CD4-positive, alpha-beta memory T cell (primary cell): ENCODE data around the gene NKAIN2. TPM values are rescaled to one million over a fixed set of nuclear protein-coding genes. Genes with fewer than 3 reads are reported as not detected.

ENCODE experiments used
- CTCF ChIA-PET: fragments of 350-600 bp; sonication (Branson Sonifier 250); formaldehyde crosslinking; loops from one replicate; lab custom pipeline; 2021; ENCODE audit warnings: inconsistent platforms; ENCODE audit not compliant: partially characterized antibody; lab: Charles Lee
- POLR2A ChIA-PET: fragments of 350-600 bp; sonication (Branson Sonifier 250); formaldehyde crosslinking; loops from one replicate; lab custom pipeline; 2021; ENCODE audit not compliant: partially characterized antibody; lab: Charles Lee
- DNase-seq, 5 donors: peaks; one replicate each; pipeline versions ENCODE4 v3.0.0 to v3.0.0-alpha.2; 2020 to 2022; ENCODE audit warnings: mixed read lengths in 1 of 5
- H3K27ac ChIP-seq: one replicate; pipeline ENCODE4 v1.7.0; 2013; ENCODE audit warnings: low read depth, low read length
- H3K27me3 ChIP-seq: 2 replicates; pipeline ENCODE4 v1.7.0; 2013; ENCODE audit warnings: mild to moderate bottlenecking, low read length, moderate library complexity; ENCODE audit not compliant: insufficient read depth
- H3K36me3 ChIP-seq: 2 replicates; pipeline ENCODE4 v1.7.0; 2013; ENCODE audit warnings: mild to moderate bottlenecking, low read length, moderate library complexity; ENCODE audit not compliant: insufficient read depth
- H3K4me1 ChIP-seq: 2 replicates; pipeline ENCODE4 v1.7.0; 2013; ENCODE audit warnings: mild to moderate bottlenecking, low read length, moderate library complexity; ENCODE audit not compliant: insufficient read depth
- H3K4me3 ChIP-seq, 2 donors: one replicate each; pipeline ENCODE4 v1.7.0; 2013; ENCODE audit warnings: low read length in 2 of 2, mild to moderate bottlenecking in 1 of 2
- H3K9me3 ChIP-seq, 2 donors: one replicate each; pipeline ENCODE4 v1.7.0; 2013; ENCODE audit warnings: low read length in 2 of 2, control low read depth in 1 of 2; ENCODE audit not compliant: control insufficient read depth in 1 of 2
- H3K27ac Mint-ChIP-seq, 7 donors: one replicate each; pipeline ENCODE4 v1.8.0; 2020 to 2021; ENCODE audit warnings: mixed read lengths in 7 of 7, mild to moderate bottlenecking in 6 of 7, inconsistent platforms in 3 of 7, moderate library complexity in 3 of 7
- H3K27me3 Mint-ChIP-seq, 2 donors: one replicate each; pipeline ENCODE4 v1.8.0; 2020 to 2021; ENCODE audit warnings: mixed read lengths in 2 of 2
- H3K36me3 Mint-ChIP-seq, 2 donors: one replicate each; pipeline ENCODE4 v1.8.0; 2020 to 2021; ENCODE audit warnings: mixed read lengths in 2 of 2, inconsistent platforms in 1 of 2, mild to moderate bottlenecking in 1 of 2
- H3K4me1 Mint-ChIP-seq, 4 donors: one replicate each; pipeline ENCODE4 v1.8.0; 2020 to 2021; ENCODE audit warnings: mixed read lengths in 4 of 4, mild to moderate bottlenecking in 1 of 4
- H3K4me3 Mint-ChIP-seq, 8 donors: one replicate each; pipeline ENCODE4 v1.8.0; 2020 to 2021; ENCODE audit warnings: mixed read lengths in 8 of 8, mild to moderate bottlenecking in 7 of 8, moderate library complexity in 6 of 8, inconsistent platforms in 3 of 8
- H3K9me3 Mint-ChIP-seq, 8 donors: one replicate each; pipeline ENCODE4 v1.8.0; 2020 to 2021; ENCODE audit warnings: mixed read lengths in 8 of 8, mild to moderate bottlenecking in 5 of 8, inconsistent platforms in 3 of 8, moderate library complexity in 1 of 8
- intact Hi-C: fragments of 100-400 bp; cut with micrococcal nuclease; formaldehyde crosslinking; loops from one replicate; pipeline ENCODE4 v1.15.1; 2023
- polyA plus RNA-seq, 2 donors: library from polyadenylated mRNA; unstranded; fragments of 300-500 nt; fragmentation: Illumina TruSeq; gene quantifications; one replicate each; pipeline ENCODE4 v1.2.3, GENCODE V29; 2021
- total RNA-seq, 2 experiments: library from RNA; stranded (reverse); gene quantifications; one replicate each; pipeline ENCODE4 v1.2.3, GENCODE V29; 2021

The NKAIN2 gene
- total RNA-seq (not detected), polyA plus RNA-seq (not detected)

DNA sequence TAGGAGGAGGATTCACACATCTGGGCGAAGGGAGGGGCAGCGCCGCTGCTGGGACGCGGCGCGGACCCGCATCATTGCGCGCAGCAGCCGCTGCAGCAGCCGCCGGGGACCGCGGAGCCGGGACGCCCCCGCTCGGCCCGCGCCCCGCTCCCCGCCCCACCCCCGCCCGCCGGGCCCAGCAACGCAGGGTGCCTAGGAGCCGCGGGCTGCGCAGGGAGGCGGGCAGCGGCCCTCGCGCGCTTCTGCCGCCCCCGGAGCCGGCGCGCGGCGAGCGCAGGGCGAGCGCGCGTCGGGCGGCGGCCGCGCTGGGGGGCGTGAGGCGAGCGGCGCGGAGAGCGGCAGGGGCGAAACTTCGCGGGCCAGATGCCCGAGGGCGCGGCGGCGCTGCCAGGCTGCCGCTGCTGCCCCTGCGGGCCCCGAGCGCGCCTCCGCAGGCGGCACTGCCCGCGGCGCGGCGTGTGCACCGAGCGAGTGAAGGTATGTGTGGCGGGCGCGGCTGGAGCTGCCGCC, at the start of gene NKAIN2:
TSS of gene NKAIN2 (plus strand) at position 362 of the 510 bp plus-strand sequence.
- Histone ChIP-seq H3K4me3 (no peak within 1 kb of the TSS), H3K36me3 (no peaks in the 10 kb centered on the region), H3K27me3 (peaks cover 12% of the 10 kb centered on the region), H3K4me1 (peaks cover 3% of the 10 kb centered on the region), H3K27ac (no peak within 1 kb of the TSS), H3K9me3 (no peaks in the 10 kb centered on the region)
- Mint-ChIP-seq H3K4me3 (peak within 1 kb of the TSS; percentile 59 to 80 (median 71)), H3K4me1 (peaks cover 2 to 15% (median 9%) of the 10 kb centered on the region in 4 donors), H3K27ac (no peak within 1 kb of the TSS), H3K27me3 (peaks cover 17 to 26% of the 10 kb centered on the region in 2 donors), H3K36me3 (no peaks in the 10 kb centered on the region), H3K9me3 (no peaks in the 10 kb centered on the region)
- CTCF ChIA-PET = interaction anchor here (2.2 kb wide), 1 partner anchor 1310 kb away, joined by 12 read pairs; no protein-coding TSS in a partner anchor
- DNase-seq = no peak
- intact Hi-C loops = no loop called here
- POLR2A ChIA-PET = no interaction called here

DNA sequence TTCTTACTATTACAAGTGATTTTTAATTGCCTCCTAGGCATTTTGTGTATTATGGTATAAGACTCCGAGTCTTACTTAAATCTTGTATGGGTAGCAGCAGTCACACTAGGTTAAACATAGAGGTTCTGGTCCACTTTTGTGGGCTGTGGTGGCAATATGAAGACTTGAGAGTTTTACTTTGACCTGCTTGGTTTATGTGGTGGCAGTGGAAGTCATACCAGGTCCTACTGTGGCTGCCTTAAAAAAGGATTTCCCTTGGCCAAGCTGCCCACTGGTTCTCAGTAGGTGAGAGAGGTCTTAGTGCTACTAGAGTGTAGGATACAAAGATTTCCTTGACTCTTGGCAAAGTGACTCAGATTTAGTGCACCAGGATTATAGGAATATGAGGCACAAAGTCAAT, 44.2 kb upstream of the NKAIN2 start:
- CTCF ChIA-PET = no interaction called here
- Mint-ChIP-seq H3K4me1 (no peaks in the 10 kb centered on the region), H3K36me3 (no peaks in the 10 kb centered on the region), H3K27me3 (no peaks in the 10 kb centered on the region), H3K27ac (no peak overlapping the region), H3K4me3 (no peak overlapping the region), H3K9me3 (peaks cover 0 to 2% (median 0%) of the 10 kb centered on the region in 8 donors)
- Histone ChIP-seq H3K36me3 (no peaks in the 10 kb centered on the region), H3K4me3 (no peak overlapping the region), H3K27me3 (no peaks in the 10 kb centered on the region), H3K27ac (no peak overlapping the region), H3K9me3 (no peaks in the 10 kb centered on the region), H3K4me1 (no peaks in the 10 kb centered on the region)
- DNase-seq = no peak
- intact Hi-C loops = no loop called here
- POLR2A ChIA-PET = no interaction called here

DNA sequence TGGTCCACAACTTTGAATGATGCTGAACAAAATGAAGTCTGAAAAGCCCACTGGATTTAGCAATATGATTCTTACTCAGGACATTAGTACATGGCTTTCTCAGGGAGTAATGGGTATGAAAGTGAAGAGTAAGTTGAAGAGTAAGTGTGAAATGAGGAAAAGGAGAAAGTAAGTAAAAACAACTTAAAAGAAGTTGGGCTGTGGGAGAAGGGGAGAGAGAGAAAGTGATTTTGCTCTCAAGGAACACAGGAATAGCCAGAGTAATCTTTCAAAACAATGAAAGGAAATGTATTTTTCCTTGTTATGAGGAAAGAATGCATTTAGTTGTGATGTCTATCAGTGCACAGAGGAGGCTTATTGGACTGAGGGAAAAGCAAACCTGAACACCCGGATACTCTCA, 39.8 kb upstream of the NKAIN2 start:
- H3K36me3 Mint-ChIP-seq = no peaks in the 10 kb centered on the region
- peaks cover 0 to 2% (median 0%) of the 10 kb centered on the region in 8 donors for H3K9me3 Mint-ChIP-seq
- H3K27me3 Mint-ChIP-seq = no peaks in the 10 kb centered on the region
- H3K27ac Mint-ChIP-seq = no peak overlapping the region
- Histone ChIP-seq H3K27me3 (no peaks in the 10 kb centered on the region), H3K4me3 (no peak overlapping the region), H3K9me3 (no peaks in the 10 kb centered on the region), H3K4me1 (no peaks in the 10 kb centered on the region), H3K36me3 (no peaks in the 10 kb centered on the region), H3K27ac (no peak overlapping the region)
- H3K4me1 Mint-ChIP-seq = no peaks in the 10 kb centered on the region
- ChIA-PET CTCF (no interaction called here), POLR2A (no interaction called here)
- intact Hi-C loops = no loop called here
- DNase-seq = no peak
- no peak overlapping the region for H3K4me3 Mint-ChIP-seq

DNA sequence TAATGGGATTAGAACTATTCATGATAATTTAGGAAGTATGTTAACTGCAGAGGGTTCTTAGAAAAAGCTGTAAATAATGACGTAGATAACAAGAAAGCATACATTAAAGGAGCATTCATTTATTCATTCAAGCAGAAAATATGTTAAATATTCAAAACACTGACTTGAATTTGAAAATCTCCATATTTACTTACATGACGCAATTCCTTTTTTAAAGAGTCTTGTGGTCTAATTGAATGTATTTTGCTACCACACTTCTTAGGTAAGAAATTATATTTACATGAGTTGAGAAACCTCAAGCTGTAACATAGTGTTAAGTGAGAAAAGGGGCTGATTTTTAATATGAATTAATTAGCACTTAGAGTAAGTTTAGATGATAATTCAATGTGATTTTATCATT, 38.9 kb upstream of the NKAIN2 start:
- CTCF ChIA-PET = no interaction called here
- H3K27ac ChIP-seq = no peak overlapping the region
- no peaks in the 10 kb centered on the region for H3K4me1 ChIP-seq
- POLR2A ChIA-PET = no interaction called here
- intact Hi-C loops = no loop called here
- H3K9me3 ChIP-seq = no peaks in the 10 kb centered on the region
- Mint-ChIP-seq H3K4me1 (no peaks in the 10 kb centered on the region), H3K9me3 (peaks cover 0 to 2% (median 0%) of the 10 kb centered on the region in 8 donors), H3K4me3 (no peak overlapping the region), H3K27me3 (no peaks in the 10 kb centered on the region), H3K27ac (no peak overlapping the region), H3K36me3 (no peaks in the 10 kb centered on the region)
- H3K27me3 ChIP-seq = no peaks in the 10 kb centered on the region
- no peak for DNase-seq
- H3K4me3 ChIP-seq = no peak overlapping the region
- H3K36me3 ChIP-seq = no peaks in the 10 kb centered on the region

DNA sequence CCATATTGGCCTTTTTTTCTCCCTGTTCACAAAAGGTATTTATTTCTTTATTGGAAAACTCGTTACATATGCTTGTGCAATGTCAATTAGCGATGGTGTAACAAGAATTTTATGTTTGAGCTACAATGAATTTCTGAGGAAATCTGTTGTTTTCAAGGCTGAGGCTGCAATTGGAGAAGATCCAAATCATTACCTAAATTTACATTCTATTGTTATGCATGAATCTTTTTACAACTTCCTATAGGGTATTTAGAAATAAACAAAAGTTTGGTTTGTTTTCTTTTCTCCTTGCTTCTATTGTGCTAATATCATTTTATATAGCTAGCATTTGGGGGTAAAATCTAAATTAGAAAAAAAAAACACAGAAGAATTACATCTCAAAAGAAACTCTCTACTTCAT, 34.7 kb upstream of the NKAIN2 start:
- no peaks in the 10 kb centered on the region for H3K9me3 Mint-ChIP-seq
- ChIA-PET POLR2A (no interaction called here), CTCF (no interaction called here)
- DNase-seq = no peak
- no peaks in the 10 kb centered on the region for H3K4me1 Mint-ChIP-seq
- intact Hi-C loops = no loop called here
- no peaks in the 10 kb centered on the region for H3K4me1 ChIP-seq
- H3K9me3 ChIP-seq = no peaks in the 10 kb centered on the region
- no peak overlapping the region for H3K4me3 ChIP-seq
- H3K27ac ChIP-seq = no peak overlapping the region
- no peaks in the 10 kb centered on the region for H3K27me3 Mint-ChIP-seq
- no peaks in the 10 kb centered on the region for H3K36me3 Mint-ChIP-seq
- no peak overlapping the region for H3K27ac Mint-ChIP-seq
- no peaks in the 10 kb centered on the region for H3K27me3 ChIP-seq
- H3K36me3 ChIP-seq = no peaks in the 10 kb centered on the region
- no peak overlapping the region for H3K4me3 Mint-ChIP-seq

DNA sequence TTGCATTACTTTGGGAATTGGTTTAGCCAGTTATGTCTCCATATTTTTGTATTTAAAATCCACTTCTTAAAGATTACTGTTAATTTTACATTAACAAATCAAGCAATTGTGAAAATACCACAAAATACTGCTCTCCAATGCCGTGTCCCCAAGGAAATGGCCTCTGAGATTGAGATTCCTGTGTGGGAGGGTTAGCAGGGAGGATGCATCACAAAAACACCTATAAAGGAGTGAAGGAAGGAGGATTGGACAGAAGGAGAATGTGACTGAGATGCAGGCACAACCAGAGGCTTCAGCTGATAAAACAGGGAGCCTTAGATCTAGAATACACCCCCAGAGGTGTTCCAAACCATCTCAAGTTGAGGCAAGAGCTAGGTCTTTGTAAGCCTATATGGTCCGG, 34.2 kb upstream of the NKAIN2 start:
- H3K36me3 Mint-ChIP-seq = no peaks in the 10 kb centered on the region

DNA sequence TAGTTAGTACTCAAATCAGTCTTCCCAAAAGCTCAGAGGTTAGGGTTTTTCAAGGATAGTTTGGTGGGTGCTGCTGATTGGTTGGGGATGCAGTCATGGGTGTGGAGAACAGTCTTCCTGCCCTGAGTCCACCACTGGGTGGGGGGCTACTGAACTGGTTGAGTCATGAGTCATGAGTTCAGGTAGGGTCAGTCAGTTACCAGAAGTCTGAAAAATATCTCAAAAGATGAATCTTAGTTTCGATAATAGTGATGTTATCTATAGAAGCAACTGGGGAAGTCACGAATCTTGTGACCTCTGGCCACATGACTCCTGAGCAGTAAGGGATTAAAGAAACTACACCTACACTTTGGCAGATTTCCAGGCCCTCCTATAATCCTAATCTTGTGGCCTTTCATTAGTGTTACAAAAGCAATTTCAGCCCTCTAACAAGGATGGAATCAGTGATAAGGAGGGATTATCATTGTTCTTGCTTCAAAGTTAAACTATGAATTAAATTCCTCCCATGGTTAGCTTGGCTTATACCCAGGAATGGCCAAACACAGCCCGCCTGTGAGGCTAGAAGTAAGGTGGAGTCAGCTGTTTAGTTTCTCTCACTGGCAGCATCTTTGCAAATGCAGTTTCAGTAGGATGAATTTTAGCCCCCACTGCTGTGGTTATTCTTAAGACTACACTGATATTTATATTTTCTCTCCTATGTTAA, 33.3 kb upstream of the NKAIN2 start:
- ChIA-PET CTCF (no interaction called here), POLR2A (no interaction called here)
- Histone ChIP-seq H3K27me3 (no peaks in the 10 kb centered on the region), H3K4me1 (no peaks in the 10 kb centered on the region), H3K4me3 (no peak overlapping the region), H3K36me3 (no peaks in the 10 kb centered on the region), H3K27ac (no peak overlapping the region), H3K9me3 (no peaks in the 10 kb centered on the region)
- Mint-ChIP-seq H3K9me3 (no peaks in the 10 kb centered on the region), H3K4me1 (no peaks in the 10 kb centered on the region), H3K4me3 (no peak overlapping the region), H3K27ac (no peak overlapping the region), H3K27me3 (no peaks in the 10 kb centered on the region), H3K36me3 (no peaks in the 10 kb centered on the region)
- intact Hi-C loops = no loop called here
- DNase-seq = no peak

More for the DNA sequence above, 34.2 kb upstream of the NKAIN2 start:
- Mint-ChIP-seq H3K4me1 (no peaks in the 10 kb centered on the region), H3K27ac (no peak overlapping the region), H3K4me3 (no peak overlapping the region), H3K27me3 (no peaks in the 10 kb centered on the region), H3K9me3 (no peaks in the 10 kb centered on the region)
- no peak overlapping the region for H3K4me3 ChIP-seq
- ChIA-PET CTCF (no interaction called here), POLR2A (no interaction called here)
- intact Hi-C loops = no loop called here
- H3K4me1 ChIP-seq = no peaks in the 10 kb centered on the region
- DNase-seq = no peak
- no peaks in the 10 kb centered on the region for H3K27me3 ChIP-seq
- H3K27ac ChIP-seq = no peak overlapping the region
- H3K36me3 ChIP-seq = no peaks in the 10 kb centered on the region
- H3K9me3 ChIP-seq = no peaks in the 10 kb centered on the region
